GM12873 (cell line): Measurements from ENCODE around the gene WDR27.

Experiments
- CTCF ChIP-seq: IDR thresholded peaks from 2 replicates; pipeline ENCODE4 v1.5.1; 2012; ENCODE audit warnings: low read depth, mild to moderate bottlenecking, moderate library complexity, low read length, control low read depth; ENCODE audit not compliant: insufficient read depth; ENCODE audit errors: missing control alignments

WDR27 gene

GRCh38 chr6:169592558-169592957, 109.3 kb downstream of the WDR27 start:
- no peak for TF ChIP-seq CTCF

GRCh38 chr6:169591616-169592015, 110.2 kb downstream of the WDR27 start:
- TF ChIP-seq CTCF = no peak

GRCh38 chr6:169590376-169590939, 111.4 kb downstream of the WDR27 start:
- TF ChIP-seq CTCF = no peak

GRCh38 chr6:169589699-169590257, 112.1 kb downstream of the WDR27 start:
- no peak for TF ChIP-seq CTCF

GRCh38 chr6:169589293-169589692, 112.5 kb downstream of the WDR27 start:
- no peak for TF ChIP-seq CTCF

- no peak for TF ChIP-seq CTCF
Measured at GRCh38 chr6:169587975-169588374, 113.9 kb downstream of the WDR27 start.

- TF ChIP-seq CTCF = no peak
Measured at GRCh38 chr6:169583886-169584541, 117.8 kb downstream of the WDR27 start.
